IMR-90 (cell line): ENCODE measurements around the gene HCFC1. TPM values are rescaled to one million over a fixed set of nuclear protein-coding genes. Genes with fewer than 3 reads are reported as not detected.

Experiments
- ATAC-seq: fragments of 200-7000 bp; cut with Tn5 transposase; 2 replicates; pipeline ENCODE4 v1.9.1; 2020; ENCODE audit warnings: low read depth, mild to moderate bottlenecking, moderate library complexity
- BruUV-seq: library from RNA; stranded (reverse); fragments of 400-500 nt; replicated peaks from 2 replicates; lab custom pipeline; 2021; lab: Mats Ljungman, UMichigan
- CTCF ChIA-PET: fragments of 300-600 bp; formaldehyde crosslinking; extraction: SDS; loops from one replicate; lab custom pipeline; 2021; ENCODE audit warnings: antibody characterized with exemption; lab: Yijun Ruan, JAX
- POLR2A ChIA-PET: fragments of 300-600 bp; sonication (Branson Sonifier 250); formaldehyde crosslinking; loops from one replicate; lab custom pipeline; 2022; ENCODE audit warnings: antibody characterized with exemption; ENCODE audit not compliant: unreplicated experiment; lab: Charles Lee
- DNase-seq: peaks from one replicate; pipeline ENCODE4 v3.0.0; 2013
- H2AFZ ChIP-seq: replicated peaks from 2 replicates; pipeline ENCODE3; 2013; ENCODE audit warnings: low read length, mild to moderate bottlenecking; ENCODE audit not compliant: poor library complexity
- H2AK5ac ChIP-seq: 2 replicates; pipeline ENCODE4 v1.6.1; 2013; ENCODE audit warnings: low read depth, low read length, inconsistent platforms
- H2AK9ac ChIP-seq: replicated peaks from 2 replicates; pipeline ENCODE3; 2013; ENCODE audit warnings: mild to moderate bottlenecking, low read depth, low read length, moderate library complexity; ENCODE audit not compliant: poor library complexity
- H2BK120ac ChIP-seq: 2 replicates; pipeline ENCODE4 v1.6.1; 2013; ENCODE audit warnings: low read depth, low read length, inconsistent platforms
- H2BK15ac ChIP-seq: 3 replicates; pipeline ENCODE4 v1.6.1; 2013; ENCODE audit warnings: low read depth, low read length, inconsistent platforms
- H2BK20ac ChIP-seq: 2 replicates; pipeline ENCODE4 v1.6.1; 2013; ENCODE audit warnings: low read depth, mild to moderate bottlenecking, inconsistent platforms, low read length, moderate library complexity
- H2BK5ac ChIP-seq: 2 replicates; pipeline ENCODE4 v1.6.1; 2013; ENCODE audit warnings: mild to moderate bottlenecking, low read depth, low read length, inconsistent platforms; ENCODE audit not compliant: poor library complexity, severe bottlenecking
- H3K14ac ChIP-seq: replicated peaks from 2 replicates; pipeline ENCODE4 v1.6.1; 2013; ENCODE audit warnings: low read depth, low read length, inconsistent platforms
- H3K18ac ChIP-seq: 2 replicates; pipeline ENCODE4 v1.6.1; 2013; ENCODE audit warnings: low read depth, low read length, control low read depth
- H3K23ac ChIP-seq: 2 replicates; pipeline ENCODE4 v1.6.1; 2013; ENCODE audit warnings: low read depth, low read length, inconsistent platforms
- H3K27ac ChIP-seq: 2 replicates; pipeline ENCODE4 v1.5.1; 2013; ENCODE audit warnings: mild to moderate bottlenecking, control low read depth, low read length; ENCODE audit not compliant: insufficient read depth
- H3K27me3 ChIP-seq: 2 replicates; pipeline ENCODE4 v1.6.1; 2013; ENCODE audit warnings: low read length; ENCODE audit not compliant: control insufficient read depth, insufficient read depth
- H3K36me3 ChIP-seq: 2 replicates; pipeline ENCODE4 v1.6.1; 2013; ENCODE audit warnings: low read length, mixed read lengths; ENCODE audit not compliant: control insufficient read depth, insufficient read depth
- H3K4ac ChIP-seq: 2 replicates; pipeline ENCODE4 v1.6.1; 2013; ENCODE audit warnings: low read depth, low read length, inconsistent platforms
- H3K4me1 ChIP-seq: 2 replicates; pipeline ENCODE4 v1.6.1; 2013; ENCODE audit warnings: low read length, mixed read lengths; ENCODE audit not compliant: control insufficient read depth, insufficient read depth
- H3K4me2 ChIP-seq: 2 replicates; pipeline ENCODE4 v1.6.1; 2013; ENCODE audit warnings: low read depth, mild to moderate bottlenecking, control low read depth, low read length, moderate library complexity
- H3K4me3 ChIP-seq: 2 replicates; pipeline ENCODE4 v1.5.1; 2013; ENCODE audit warnings: low read depth, mild to moderate bottlenecking, control low read depth, low read length, moderate library complexity; ENCODE audit not compliant: insufficient read depth
- H3K56ac ChIP-seq: 2 replicates; pipeline ENCODE4 v1.6.1; 2013; ENCODE audit warnings: low read length, inconsistent platforms; ENCODE audit not compliant: insufficient read depth; ENCODE audit errors: extremely low read depth
- H3K79me1 ChIP-seq, 2 experiments: 2 replicates each; pipeline ENCODE4 v1.6.1; 2013; ENCODE audit warnings: low read length in 2 of 2, inconsistent platforms in 1 of 2, low read depth in 1 of 2
- H3K9ac ChIP-seq: 2 replicates; pipeline ENCODE4 v1.6.1; 2013; ENCODE audit warnings: low read depth, low read length, control low read depth
- H3K9me1 ChIP-seq: 2 replicates; pipeline ENCODE4 v1.6.1; 2013; ENCODE audit warnings: low read length, inconsistent platforms; ENCODE audit not compliant: insufficient read depth
- H3K9me3 ChIP-seq: 2 replicates; pipeline ENCODE4 v1.6.1; 2013; ENCODE audit warnings: low read length; ENCODE audit not compliant: control insufficient read depth, insufficient read depth
- H4K20me1 ChIP-seq: 2 replicates; pipeline ENCODE4 v1.6.1; 2013; ENCODE audit warnings: low read length, inconsistent platforms; ENCODE audit not compliant: insufficient read depth
- H4K5ac ChIP-seq: 2 replicates; pipeline ENCODE4 v1.6.1; 2013; ENCODE audit warnings: mild to moderate bottlenecking, low read depth, low read length, control low read depth
- H4K8ac ChIP-seq, 2 experiments: 2 replicates each; pipeline ENCODE4 v1.6.1; 2013; ENCODE audit warnings: low read depth in 2 of 2, low read length in 2 of 2, control low read depth in 1 of 2, inconsistent platforms in 1 of 2
- H4K91ac ChIP-seq: 2 replicates; pipeline ENCODE4 v1.6.1; 2013; ENCODE audit warnings: low read depth, low read length, inconsistent platforms; ENCODE audit not compliant: insufficient read depth
- BHLHE40 ChIP-seq: fragments of 150-350 bp; IDR thresholded peaks from 2 replicates; pipeline ENCODE4 v1.6.1; 2016; ENCODE audit warnings: mild to moderate bottlenecking, low read depth, low read length
- CEBPB ChIP-seq: IDR thresholded peaks from 2 replicates; pipeline ENCODE4 v1.6.1; 2012; ENCODE audit warnings: low read depth, low read length, improper control_type of control experiment
- CHD1 ChIP-seq: IDR thresholded peaks from 2 replicates; pipeline ENCODE4 v1.6.1; 2012; ENCODE audit warnings: low read depth, low read length, improper control_type of control experiment
- FOS ChIP-seq: fragments of 150-350 bp; IDR thresholded peaks from 2 replicates; pipeline ENCODE4 v1.6.1; 2016; ENCODE audit warnings: low read depth, low read length
- MAFK ChIP-seq: IDR thresholded peaks from 2 replicates; pipeline ENCODE4 v1.6.1; 2012; ENCODE audit warnings: low read depth, low read length, improper control_type of control experiment
- MAZ ChIP-seq: IDR thresholded peaks from 2 replicates; pipeline ENCODE4 v1.6.1; 2012; ENCODE audit warnings: low read depth, mild to moderate bottlenecking, low read length, improper control_type of control experiment, moderate library complexity, borderline replicate concordance
- MXI1 ChIP-seq: IDR thresholded peaks from 2 replicates; pipeline ENCODE4 v1.6.1; 2012; ENCODE audit warnings: low read depth, mild to moderate bottlenecking, low read length, moderate library complexity, borderline replicate concordance
- NFE2L2 ChIP-seq: fragments of 150-350 bp; IDR thresholded peaks from 2 replicates; pipeline ENCODE4 v1.6.1; 2016; ENCODE audit warnings: low read depth, mild to moderate bottlenecking, low read length
- POLR2A ChIP-seq: IDR thresholded peaks from 2 replicates; pipeline ENCODE4 v1.6.1; 2012; ENCODE audit warnings: mild to moderate bottlenecking, low read depth, low read length
- RAD21 ChIP-seq: IDR thresholded peaks from 2 replicates; pipeline ENCODE4 v1.6.1; 2012; ENCODE audit warnings: low read length, improper control_type of control experiment
- RCOR1 ChIP-seq: IDR thresholded peaks from 2 replicates; pipeline ENCODE4 v1.6.1; 2012; ENCODE audit warnings: mild to moderate bottlenecking, low read length, improper control_type of control experiment; ENCODE audit not compliant: insufficient replicate concordance
- RFX5 ChIP-seq: IDR thresholded peaks from 2 replicates; pipeline ENCODE4 v1.8.0; 2012; ENCODE audit warnings: low read depth, mild to moderate bottlenecking, low read length, moderate library complexity
- SMC3 ChIP-seq: fragments of 150-350 bp; IDR thresholded peaks from 2 replicates; pipeline ENCODE4 v1.6.1; 2016; ENCODE audit warnings: low read depth, mild to moderate bottlenecking, antibody characterized with exemption, low read length, moderate library complexity
- USF2 ChIP-seq: fragments of 150-350 bp; IDR thresholded peaks from 2 replicates; pipeline ENCODE4 v1.6.1; 2017; ENCODE audit warnings: mild to moderate bottlenecking, antibody characterized with exemption, low read length, low read depth
- WGBS, 2 experiments: methylation state at CpG; one replicate each; pipeline versions ENCODE4 v1.1.5 to v1.1.7; 2013; ENCODE audit warnings: missing lambda C conversion rate in 2 of 2; ENCODE audit not compliant: insufficient read length in 1 of 2; ENCODE audit errors: extremely low coverage in 2 of 2; 5-methylcytosine and 5-hydroxymethylcytosine counted together
- dilution Hi-C: fragments of 300-500 bp; cut with HindIII; formaldehyde crosslinking; loops from one replicate; pipeline ENCODE4 v1.14.3; 2018; ENCODE audit warnings: low sequenced_read_pairs; ENCODE audit not compliant: unreplicated experiment
- in situ Hi-C: fragments of 300-500 bp; cut with MboI; formaldehyde crosslinking; loops from 3 replicates; pipeline ENCODE4 v1.14.3; 2019; ENCODE audit warnings: low sequenced_read_pairs, inconsistent platforms, mixed read lengths
- intact Hi-C: fragments of 100-400 bp; cut with micrococcal nuclease; formaldehyde crosslinking; loops from 2 replicates; pipeline ENCODE4 v1.10.0; 2022
- polyA plus RNA-seq, 3 experiments: library from polyadenylated mRNA; depleted of rRNA; stranded (reverse); fragments of >200 nt; gene quantifications; 2 replicates each; pipeline ENCODE4 v1.2.3, GENCODE V29; 2012; ENCODE audit warnings: low replicate concordance in 1 of 3
- total RNA-seq: library from RNA; depleted of rRNA; stranded (reverse); fragments of >200 nt; gene quantifications from 2 replicates; pipeline ENCODE4 v1.2.3, GENCODE V29; 2012
- TF ChIP-seq, protein P1 (sequence below): conservative IDR thresholded peaks from 2 replicates; pipeline ENCODE4 v1.5.1; 2012; ENCODE audit warnings: mild to moderate bottlenecking, low read depth, low read length, improper control_type of control experiment

Gene HCFC1
- total and polyA plus RNA-seq, 2 of the 4 experiments (the other 2 are of a cell fraction): 3.2 to 17.6 TPM

DNA sequence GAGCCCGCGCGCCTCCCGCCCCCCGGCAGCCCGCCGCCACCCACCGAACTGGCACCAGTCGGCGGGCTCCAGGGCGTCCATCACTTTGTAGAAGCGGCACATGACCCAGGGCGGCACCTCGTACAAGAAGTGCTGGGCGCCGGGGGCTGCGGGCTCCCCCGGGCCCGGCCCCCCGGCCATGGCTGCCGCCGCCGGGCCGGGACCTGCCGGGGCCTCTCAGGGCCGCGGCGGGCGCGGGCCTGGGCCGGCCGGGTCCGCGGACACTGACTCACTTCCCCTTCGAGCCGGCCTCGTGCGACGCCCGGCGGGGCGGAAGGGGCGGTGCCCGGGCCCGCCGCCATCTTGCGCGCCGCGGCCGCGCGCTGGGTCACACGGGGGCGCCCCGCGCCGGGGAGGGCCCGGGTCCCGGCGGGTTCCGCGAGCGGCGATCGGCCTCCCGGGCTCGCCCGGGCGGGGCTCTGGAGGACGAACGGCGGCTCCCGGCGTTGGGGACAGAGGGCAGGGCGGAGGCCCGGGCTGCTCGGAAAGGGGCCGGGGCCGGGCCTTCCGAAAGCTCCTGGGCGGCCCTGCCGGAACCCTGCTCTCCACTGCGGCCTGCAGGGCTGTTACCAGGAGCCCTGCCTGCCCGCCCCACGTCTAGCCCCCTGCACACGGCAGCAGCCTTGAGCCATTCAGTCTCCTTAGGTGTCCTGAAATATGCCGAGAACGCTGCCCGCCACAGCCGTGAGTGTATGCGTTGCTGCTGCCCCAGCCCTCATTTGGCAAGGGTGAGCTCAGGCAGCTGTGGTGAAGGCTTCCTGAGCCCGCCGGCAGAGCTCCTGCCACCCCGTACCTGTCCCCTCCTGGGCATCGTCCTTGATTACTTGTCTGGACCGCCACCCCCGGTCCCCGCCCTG is 48.3 kb upstream of the HCFC1 start, which contains the start of gene IRAK1:
IRAK1 (minus strand) TSS at position 270 of the 896 bp plus-strand sequence; CDS start at position 180, 90 bp downstream.
- peak; percentile 79 for ATAC-seq
- H3K4me1 ChIP-seq: peaks cover 24% of the 10 kb centered on the region
- peak; percentile 52 for DNase-seq
- peak within 1 kb of the TSS; percentile 85 for H3K4ac ChIP-seq
- peaks cover 17% of the 10 kb centered on the region; the same call in 1 of the 2 replicates for H3K36me3 ChIP-seq
- H3K23ac ChIP-seq: peak within 1 kb of the TSS; percentile 71; the same call in 1 of the 2 replicates
- intact Hi-C loops (loop anchor here (1.0 kb wide), 1 partner anchor 20 kb away; no protein-coding TSS in a partner anchor), dilution Hi-C loops (no loop called here), in situ Hi-C loops (no loop called here)
- POLR2A ChIA-PET: interaction anchor here (0.6 kb wide), 1 partner anchor 9 kb away, joined by 3 read pairs; no protein-coding TSS in a partner anchor
- H3K14ac ChIP-seq: peak within 1 kb of the TSS; percentile 83
- H3K4me2 ChIP-seq: peak within 1 kb of the TSS; percentile 96
- H4K20me1 ChIP-seq: no peaks in the 10 kb centered on the region
- peak within 1 kb of the TSS; percentile 28 for H3K56ac ChIP-seq
- H3K27me3 ChIP-seq: no peaks in the 10 kb centered on the region
- peak within 1 kb of the TSS; percentile 87 for H4K5ac ChIP-seq
- H3K27ac ChIP-seq: peak within 1 kb of the TSS; percentile 93
- peak within 1 kb of the TSS; percentile 60 for H3K18ac ChIP-seq
- peak within 1 kb of the TSS; percentile 31 for H2BK120ac ChIP-seq
- H2AFZ ChIP-seq: peak within 1 kb of the TSS; percentile 82
- H3K79me1 ChIP-seq: peaks cover 0 to 20% of the 10 kb centered on the region in 2 experiments; a peak in 2 of 4 replicates
- BruUV-seq: no TSS peak
- H4K91ac ChIP-seq: peak within 1 kb of the TSS; percentile 66
- CTCF ChIA-PET: no interaction called here
- peak within 1 kb of the TSS; percentile 97 for H2AK9ac ChIP-seq
- H2BK5ac ChIP-seq: peak within 1 kb of the TSS; percentile 88
- H2AK5ac ChIP-seq: peak within 1 kb of the TSS; percentile 89
- H4K8ac ChIP-seq: peak within 1 kb of the TSS; percentile 95 to 96
- peak within 1 kb of the TSS; percentile 91 for H3K9ac ChIP-seq
- H2BK20ac ChIP-seq: no peak within 1 kb of the TSS
- peak within 1 kb of the TSS; percentile 18; the same call in 1 of the 3 replicates for H2BK15ac ChIP-seq
- 42% methylated on average over 35 of the region's 99 CpGs; no CpG with 5 or more reads in 1 of the 2 experiments for WGBS, 2 experiments
- H3K9me1 ChIP-seq: no peaks in the 10 kb centered on the region
- H3K4me3 ChIP-seq: peak within 1 kb of the TSS; percentile 59
- H3K9me3 ChIP-seq: no peaks in the 10 kb centered on the region
- TF ChIP-seq MAFK (no peak), BHLHE40 (0 out of 2 replicates have a peak, but pooled peaks have one; percentile 27), FOS (no peak), RCOR1 (no peak), POLR2A (peak; percentile 42; the same call in 1 of the 2 replicates), MAZ (peak; percentile 32; the same call in 1 of the 2 replicates), CHD1 (no peak), NFE2L2 (no peak), RFX5 (no peak), RAD21 (no peak), SMC3 (no peak), CEBPB (no peak), USF2 (no peak), MXI1 (peak; percentile 73; the same call in 1 of the 2 replicates)
- TF ChIP-seq, protein P1, sequence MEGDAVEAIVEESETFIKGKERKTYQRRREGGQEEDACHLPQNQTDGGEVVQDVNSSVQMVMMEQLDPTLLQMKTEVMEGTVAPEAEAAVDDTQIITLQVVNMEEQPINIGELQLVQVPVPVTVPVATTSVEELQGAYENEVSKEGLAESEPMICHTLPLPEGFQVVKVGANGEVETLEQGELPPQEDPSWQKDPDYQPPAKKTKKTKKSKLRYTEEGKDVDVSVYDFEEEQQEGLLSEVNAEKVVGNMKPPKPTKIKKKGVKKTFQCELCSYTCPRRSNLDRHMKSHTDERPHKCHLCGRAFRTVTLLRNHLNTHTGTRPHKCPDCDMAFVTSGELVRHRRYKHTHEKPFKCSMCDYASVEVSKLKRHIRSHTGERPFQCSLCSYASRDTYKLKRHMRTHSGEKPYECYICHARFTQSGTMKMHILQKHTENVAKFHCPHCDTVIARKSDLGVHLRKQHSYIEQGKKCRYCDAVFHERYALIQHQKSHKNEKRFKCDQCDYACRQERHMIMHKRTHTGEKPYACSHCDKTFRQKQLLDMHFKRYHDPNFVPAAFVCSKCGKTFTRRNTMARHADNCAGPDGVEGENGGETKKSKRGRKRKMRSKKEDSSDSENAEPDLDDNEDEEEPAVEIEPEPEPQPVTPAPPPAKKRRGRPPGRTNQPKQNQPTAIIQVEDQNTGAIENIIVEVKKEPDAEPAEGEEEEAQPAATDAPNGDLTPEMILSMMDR: 0 out of 2 replicates have a peak, but pooled peaks have one; percentile 17
